Endodermal cell (in vitro differentiated cells): ENCODE data around the gene DLG5. TPM values are rescaled to one million over a fixed set of nuclear protein-coding genes. Genes with fewer than 3 reads are reported as not detected.

ENCODE experiments used
- DNase-seq: peaks from one replicate; pipeline ENCODE4 v3.0.0-alpha.2; 2017
- H3K27ac ChIP-seq: 2 replicates; pipeline ENCODE4 v1.5.1; 2013; ENCODE audit warnings: mild to moderate bottlenecking, low read depth, low read length, moderate library complexity
- H3K27me3 ChIP-seq: 2 replicates; pipeline ENCODE4 v1.6.1; 2013; ENCODE audit warnings: mild to moderate bottlenecking, low read length, moderate library complexity; ENCODE audit not compliant: insufficient read depth, control insufficient read depth, poor library complexity, severe bottlenecking
- H3K36me3 ChIP-seq: 2 replicates; pipeline ENCODE4 v1.7.0; 2013; ENCODE audit warnings: mild to moderate bottlenecking, low read length, moderate library complexity; ENCODE audit not compliant: control insufficient read depth, insufficient read depth
- H3K4me1 ChIP-seq: one replicate; pipeline ENCODE4 v1.7.0; 2013; ENCODE audit warnings: low read length; ENCODE audit not compliant: control insufficient read depth, insufficient read depth
- H3K4me3 ChIP-seq: 2 replicates; pipeline ENCODE4 v1.5.1; 2013; ENCODE audit warnings: mild to moderate bottlenecking, low read length, moderate library complexity
- H3K9ac ChIP-seq: 2 replicates; pipeline ENCODE4 v1.6.1; 2013; ENCODE audit warnings: mild to moderate bottlenecking, low read length, moderate library complexity; ENCODE audit not compliant: poor library complexity, severe bottlenecking; ENCODE audit errors: extremely low read depth
- H3K9me3 ChIP-seq: 2 replicates; pipeline ENCODE4 v1.6.1; 2013; ENCODE audit warnings: mild to moderate bottlenecking, low read length, moderate library complexity; ENCODE audit not compliant: control insufficient read depth
- H3K27ac Mint-ChIP-seq: 2 replicates; pipeline ENCODE4 v1.8.0; 2020; ENCODE audit warnings: mixed read lengths
- H3K27me3 Mint-ChIP-seq: 2 replicates; pipeline ENCODE4 v1.8.0; 2021; ENCODE audit warnings: mild to moderate bottlenecking, mixed read lengths; ENCODE audit not compliant: insufficient read depth
- H3K36me3 Mint-ChIP-seq: 2 replicates; pipeline ENCODE4 v1.8.0; 2020; ENCODE audit warnings: low read depth, mixed read lengths
- H3K4me1 Mint-ChIP-seq: 2 replicates; pipeline ENCODE4 v1.8.0; 2020; ENCODE audit warnings: mixed read lengths
- H3K4me3 Mint-ChIP-seq: 2 replicates; pipeline ENCODE4 v1.8.0; 2020; ENCODE audit warnings: mild to moderate bottlenecking, moderate library complexity, mixed read lengths
- H3K9me3 Mint-ChIP-seq: 2 replicates; pipeline ENCODE4 v1.8.0; 2020; ENCODE audit warnings: mild to moderate bottlenecking, mixed read lengths
- CTCF ChIP-seq: fragments of 200-600 bp; sonication (generic); conservative IDR thresholded peaks from 2 replicates; pipeline ENCODE4 v1.5.0; 2021; ENCODE audit warnings: antibody characterized with exemption, mild to moderate bottlenecking
- WGBS, 2 experiments: methylation state at CpG; one replicate each; pipeline versions ENCODE4 v1.1.5 to v1.1.7; 2013; ENCODE audit warnings: missing lambda C conversion rate in 2 of 2, mixed read lengths in 1 of 2; ENCODE audit not compliant: insufficient coverage in 1 of 2, insufficient read length in 1 of 2; 5-methylcytosine and 5-hydroxymethylcytosine counted together
- total RNA-seq, 2 donors: library from RNA; stranded (reverse); fragmentation: NEBNext Ultra II Directional in 1 of 2; extraction: Animal tissue kit (Norgen Biotek cat#: 25700) in 1 of 2; gene quantifications; 2 replicates in 1 of 2; 3 replicates in 1 of 2; pipeline ENCODE4 v1.2.1, GENCODE V29; 2021

The DLG5 gene
- total RNA-seq, 2 donors from 2014 or later = 79.4 to 83.4 TPM

- peaks cover 22% of the 10 kb centered on the region for H3K9me3 Mint-ChIP-seq
- H3K4me3 Mint-ChIP-seq = no peak overlapping the region
- no peak overlapping the region for H3K4me3 ChIP-seq
- H3K36me3 Mint-ChIP-seq = peaks cover 60% of the 10 kb centered on the region
- no peaks in the 10 kb centered on the region for H3K27me3 ChIP-seq
- no peak for TF ChIP-seq CTCF
- peaks cover 17% of the 10 kb centered on the region for H3K9me3 ChIP-seq
- H3K4me1 Mint-ChIP-seq = peaks cover 3% of the 10 kb centered on the region
- H3K27ac Mint-ChIP-seq = no peak overlapping the region
- no peaks in the 10 kb centered on the region for H3K27me3 Mint-ChIP-seq
- H3K9ac ChIP-seq = no peak overlapping the region
- DNase-seq = no peak
- 95 to 97% methylated on average over 4 to 9 of the region's 9 CpGs for WGBS, 2 experiments
- H3K4me1 ChIP-seq = no peaks in the 10 kb centered on the region
- peaks cover 14% of the 10 kb centered on the region for H3K36me3 ChIP-seq
- H3K27ac ChIP-seq = no peak overlapping the region
Measured at GRCh38 chr10:77780180-77780579, 146.4 kb downstream of the DLG5 start.

- TF ChIP-seq CTCF = no peak
- Mint-ChIP-seq H3K9me3 (peaks cover 22% of the 10 kb centered on the region), H3K27me3 (no peaks in the 10 kb centered on the region), H3K4me3 (no peak overlapping the region), H3K4me1 (peaks cover 3% of the 10 kb centered on the region), H3K27ac (no peak overlapping the region), H3K36me3 (peaks cover 38% of the 10 kb centered on the region)
- no peaks in the 10 kb centered on the region for H3K4me1 ChIP-seq
- H3K27ac ChIP-seq = no peak overlapping the region
- H3K9ac ChIP-seq = no peak overlapping the region
- DNase-seq = no peak
- no peaks in the 10 kb centered on the region for H3K27me3 ChIP-seq
- 75 to 78% methylated on average over 4 to 5 of the region's 5 CpGs for WGBS, 2 experiments
- no peaks in the 10 kb centered on the region for H3K36me3 ChIP-seq
- H3K9me3 ChIP-seq = peaks cover 17% of the 10 kb centered on the region
- H3K4me3 ChIP-seq = no peak overlapping the region
Measured at GRCh38 chr10:77776487-77776886, 150.1 kb downstream of the DLG5 start.

- no peaks in the 10 kb centered on the region for H3K27me3 ChIP-seq
- no peaks in the 10 kb centered on the region for H3K36me3 ChIP-seq
- H3K9ac ChIP-seq = no peak overlapping the region
- peaks cover 24% of the 10 kb centered on the region for H3K36me3 Mint-ChIP-seq
- H3K9me3 Mint-ChIP-seq = peaks cover 22% of the 10 kb centered on the region
- H3K4me1 ChIP-seq = no peaks in the 10 kb centered on the region
- peaks cover 17% of the 10 kb centered on the region for H3K9me3 ChIP-seq
- WGBS, 2 experiments = 80 to 100% methylated on average over 1 of the region's 1 CpG
- peaks cover 3% of the 10 kb centered on the region for H3K4me1 Mint-ChIP-seq
- no peak for TF ChIP-seq CTCF
- H3K27ac Mint-ChIP-seq = peak overlapping the region; percentile 42
- H3K4me3 ChIP-seq = no peak overlapping the region
- no peak overlapping the region for H3K27ac ChIP-seq
- peak; percentile 45 for DNase-seq
- H3K27me3 Mint-ChIP-seq = no peaks in the 10 kb centered on the region
- no peak overlapping the region for H3K4me3 Mint-ChIP-seq
Measured at GRCh38 chr10:77774940-77775391, 151.6 kb downstream of the DLG5 start.
